Heart left ventricle (tissue), 13 donors: ENCODE results near the gene ARHGEF10L.

Experiments used
- CTCF ChIP-seq, 12 donors: fragments of 200-600 bp; sonication (generic) in 4 of 12; IDR thresholded peaks; one replicate each; pipeline versions ENCODE4 v1.5.0 to v1.8.0; 2018 to 2022; ENCODE audit warnings: antibody characterized with exemption in 12 of 12, mild to moderate bottlenecking in 5 of 12
- POLR2A ChIP-seq, 2 donors: fragments of 450-650 bp; IDR thresholded peaks; one replicate each; pipeline ENCODE4 v1.6.1; 2017; ENCODE audit warnings: antibody characterized with exemption in 2 of 2, mild to moderate bottlenecking in 2 of 2, moderate library complexity in 2 of 2
- donor health status: ischemic (EF 13 %, LVEDD 7.1; RV severe dilation, severe dysfunction).
- donor health status: DM: no; HTN: yes; CAD: no.
- donor health status: DM: no; HTN: no; CAD: no.
- donor health status: ischemic (EF 25% LVEDD 6.9; RV normal size, moderate dysfunction).
- donor health status: ischemic (EF 25% LVEDD 5.7; RV mildly dilated, moderate dysfunction).
- donor health status: ischemic (EF 35%, LVEDD 5.7; RV mildly dilated, moderate dysfunction).
- donor health status: nonischemic (EF 11% LVEDD 7.7; RV severe dilation, severe dysfunction).
- donor health status: DM: yes; HTN: yes; CAD: no.
- donor health status: PGD.
- donor health status: ischemic (EF 29% LVEDD 5.4; RV normal size, mild dysfunction).
- donor health status: nonischemic (EF 23%, LVEDD 6.1; RV moderate dilation, normal function).

- TF ChIP-seq POLR2A (IDR thresholded peaks at IDR 0.05) (no peak), CTCF (IDR thresholded peaks at IDR 0.05) (no peak)
Measured at GRCh38 chr1:17527036-17527914, 12.2 kb upstream of the ARHGEF10L start.
